GM06990 (cell line): ENCODE measurements around the gene SV2B.

Source experiments
- DNase-seq: peaks from one replicate; pipeline ENCODE4 v3.0.0-alpha.2; 2011; ENCODE audit not compliant: insufficient read length; ENCODE audit errors: extremely low read depth
- H3K27me3 ChIP-seq: replicated peaks from 2 replicates; pipeline ENCODE4 v1.6.0; 2011; ENCODE audit warnings: low read length; ENCODE audit not compliant: control insufficient read depth, insufficient read depth
- H3K36me3 ChIP-seq: 2 replicates; pipeline ENCODE4 v1.5.1; 2011; ENCODE audit warnings: low read length; ENCODE audit not compliant: control insufficient read depth, insufficient read depth
- H3K4me3 ChIP-seq: replicated peaks from 2 replicates; pipeline ENCODE4 v1.5.1; 2011; ENCODE audit warnings: low read depth, mild to moderate bottlenecking, control low read depth, low read length
- TF ChIP-seq, protein P1 (sequence below): IDR thresholded peaks from 2 replicates; pipeline ENCODE4 v1.5.1; 2011; ENCODE audit warnings: low read length, control low read depth, mild to moderate bottlenecking, inconsistent platforms; ENCODE audit not compliant: insufficient read depth, poor library complexity, severe bottlenecking

The SV2B gene

DNA sequence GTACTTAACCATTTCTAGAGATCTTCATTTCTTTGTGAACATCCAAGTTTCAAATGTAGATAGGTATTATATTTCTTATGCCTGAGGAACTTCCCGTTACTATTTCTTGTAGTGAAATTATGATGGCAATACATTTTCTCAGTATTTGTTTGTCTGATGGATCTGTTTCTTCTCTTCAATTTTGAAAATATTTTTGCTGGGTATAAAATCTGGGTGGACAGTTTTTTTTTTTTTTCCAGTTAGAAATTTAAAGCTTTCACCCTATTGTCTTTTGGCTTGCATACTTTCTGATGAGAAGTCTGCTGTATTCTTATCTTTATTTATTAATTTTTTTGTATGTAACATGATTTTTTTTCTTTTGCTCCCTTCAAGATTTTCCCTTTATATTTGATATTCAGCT is 175.8 kb downstream of the SV2B start:
- Histone ChIP-seq H3K27me3 (no peaks in the 10 kb centered on the region), H3K4me3 (no peak overlapping the region), H3K36me3 (no peaks in the 10 kb centered on the region)
- TF ChIP-seq, protein P1, sequence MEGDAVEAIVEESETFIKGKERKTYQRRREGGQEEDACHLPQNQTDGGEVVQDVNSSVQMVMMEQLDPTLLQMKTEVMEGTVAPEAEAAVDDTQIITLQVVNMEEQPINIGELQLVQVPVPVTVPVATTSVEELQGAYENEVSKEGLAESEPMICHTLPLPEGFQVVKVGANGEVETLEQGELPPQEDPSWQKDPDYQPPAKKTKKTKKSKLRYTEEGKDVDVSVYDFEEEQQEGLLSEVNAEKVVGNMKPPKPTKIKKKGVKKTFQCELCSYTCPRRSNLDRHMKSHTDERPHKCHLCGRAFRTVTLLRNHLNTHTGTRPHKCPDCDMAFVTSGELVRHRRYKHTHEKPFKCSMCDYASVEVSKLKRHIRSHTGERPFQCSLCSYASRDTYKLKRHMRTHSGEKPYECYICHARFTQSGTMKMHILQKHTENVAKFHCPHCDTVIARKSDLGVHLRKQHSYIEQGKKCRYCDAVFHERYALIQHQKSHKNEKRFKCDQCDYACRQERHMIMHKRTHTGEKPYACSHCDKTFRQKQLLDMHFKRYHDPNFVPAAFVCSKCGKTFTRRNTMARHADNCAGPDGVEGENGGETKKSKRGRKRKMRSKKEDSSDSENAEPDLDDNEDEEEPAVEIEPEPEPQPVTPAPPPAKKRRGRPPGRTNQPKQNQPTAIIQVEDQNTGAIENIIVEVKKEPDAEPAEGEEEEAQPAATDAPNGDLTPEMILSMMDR = no peak
- DNase-seq = no peak

DNA sequence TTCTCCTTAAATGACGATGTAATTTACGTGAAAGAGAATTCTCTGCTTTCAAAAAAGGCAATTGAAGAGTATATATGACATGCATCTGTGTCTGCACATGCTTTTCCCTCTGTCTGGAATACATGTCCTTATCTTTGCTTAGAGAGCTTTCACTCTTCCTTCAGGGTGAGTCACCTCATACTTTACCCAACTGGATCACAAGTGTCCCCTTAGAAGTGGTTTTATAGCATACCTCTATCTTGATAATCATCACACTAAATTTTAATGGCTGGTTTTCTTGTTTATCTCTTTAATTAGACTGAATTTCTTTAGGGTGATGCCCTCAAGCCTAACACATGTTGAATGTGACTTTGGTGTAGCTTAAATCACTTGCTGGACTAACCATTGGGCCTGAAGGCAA is 178.9 kb downstream of the SV2B start:
- no peak for DNase-seq
- TF ChIP-seq, protein P1 = no peak
- Histone ChIP-seq H3K36me3 (no peaks in the 10 kb centered on the region), H3K4me3 (no peak overlapping the region), H3K27me3 (no peaks in the 10 kb centered on the region)

DNA sequence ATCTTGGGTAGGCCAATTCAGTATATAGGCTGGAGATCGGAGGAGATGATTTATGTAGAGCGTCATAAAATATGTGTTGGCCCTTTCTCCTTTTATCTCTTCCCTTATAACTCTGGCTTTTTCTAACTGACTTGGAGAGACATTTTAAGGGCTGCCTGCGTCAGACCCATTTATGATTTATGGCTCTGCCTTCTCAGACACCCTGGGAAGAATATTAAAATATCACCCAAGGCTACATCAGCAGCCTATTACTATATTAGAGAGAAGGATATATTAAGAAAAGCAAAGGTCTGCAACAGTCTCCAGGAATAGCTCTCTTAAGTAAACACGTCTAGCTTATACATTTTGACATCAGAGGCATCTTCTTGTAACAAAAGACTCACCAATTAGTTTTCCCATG is 179.4 kb downstream of the SV2B start:
- H3K27me3 ChIP-seq = no peaks in the 10 kb centered on the region
- H3K4me3 ChIP-seq = no peak overlapping the region
- H3K36me3 ChIP-seq = no peaks in the 10 kb centered on the region
- no peak for DNase-seq
- TF ChIP-seq, protein P1 = no peak

DNA sequence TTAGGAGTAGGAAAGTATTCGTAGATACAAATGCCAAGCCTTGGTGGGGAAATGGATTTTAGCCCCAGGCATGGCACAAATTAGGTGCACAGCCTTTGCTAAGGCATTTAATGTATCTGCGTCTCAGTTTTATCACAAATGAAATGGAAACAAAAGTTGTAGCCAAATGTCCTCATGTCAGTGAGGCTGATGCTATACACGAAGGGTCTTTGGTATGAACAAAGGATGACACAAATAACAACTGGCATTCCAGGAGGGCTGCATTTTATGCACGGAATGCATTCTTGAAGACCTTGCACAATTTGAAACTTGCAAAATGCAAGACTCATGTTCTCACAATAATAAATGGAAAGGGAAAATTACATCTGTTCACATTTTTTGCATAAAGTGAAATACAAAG is 181.9 kb downstream of the SV2B start:
- H3K36me3 ChIP-seq = no peaks in the 10 kb centered on the region
- no peaks in the 10 kb centered on the region for H3K27me3 ChIP-seq
- H3K4me3 ChIP-seq = no peak overlapping the region
- TF ChIP-seq, protein P1 = no peak
- no peak for DNase-seq

DNA sequence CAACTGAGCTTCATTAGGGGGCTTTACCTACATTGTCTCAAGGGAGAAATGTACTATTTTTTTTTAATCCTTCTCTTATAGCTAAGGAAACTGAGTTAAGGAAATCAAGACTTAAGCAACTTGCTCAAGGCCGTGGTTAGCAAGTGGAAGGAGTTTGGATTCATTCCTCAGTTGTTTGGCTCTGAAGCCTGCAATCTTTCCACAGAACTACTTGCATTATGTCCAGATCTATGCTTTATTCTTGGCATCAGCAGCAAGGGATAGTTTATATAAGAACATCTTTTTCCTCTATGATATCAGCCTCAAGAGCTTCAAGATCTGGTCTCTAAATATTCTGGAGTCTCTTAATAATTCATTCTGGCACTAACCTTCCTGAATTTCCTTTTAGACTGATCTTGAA is 182.4 kb downstream of the SV2B start:
- H3K27me3 ChIP-seq = peaks cover 2% of the 10 kb centered on the region
- TF ChIP-seq, protein P1 = no peak
- no peaks in the 10 kb centered on the region for H3K36me3 ChIP-seq
- H3K4me3 ChIP-seq = no peak overlapping the region
- DNase-seq = no peak

DNA sequence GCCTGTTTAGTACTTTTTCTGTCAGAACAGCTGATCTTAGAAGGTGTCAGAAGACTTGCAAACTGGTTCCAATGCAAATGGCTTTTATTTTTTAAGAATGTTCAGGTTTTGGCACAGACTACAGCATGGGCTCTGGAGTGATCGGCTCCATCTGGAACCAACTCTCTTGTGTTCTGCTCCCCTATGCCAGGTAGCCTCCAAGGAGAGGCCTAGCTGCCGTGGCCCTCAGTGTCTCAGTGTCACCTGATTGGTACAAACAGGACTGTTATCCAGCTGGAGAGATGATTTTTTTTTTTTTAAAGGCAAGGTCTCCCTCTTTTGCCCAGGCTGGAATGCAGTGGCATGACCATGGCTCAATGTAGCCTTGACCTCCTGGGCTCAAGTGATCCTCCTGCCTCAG is 183.1 kb downstream of the SV2B start:
- TF ChIP-seq, protein P1 = no peak

More for the DNA sequence above, 183.1 kb downstream of the SV2B start:
- no peak for DNase-seq
- Histone ChIP-seq H3K4me3 (no peak overlapping the region), H3K36me3 (no peaks in the 10 kb centered on the region), H3K27me3 (peaks cover 2% of the 10 kb centered on the region)
